Mesangial cell (primary cell): ENCODE measurements around the gene MBD3L3. TPM values are rescaled to one million over a fixed set of nuclear protein-coding genes. Genes with fewer than 3 reads are reported as not detected.

ENCODE experiments used
- total RNA-seq: library from RNA; depleted of rRNA; stranded (reverse); fragments of >200 nt; gene quantifications from 2 replicates; pipeline ENCODE4 v1.2.3, GENCODE V29; 2015

Gene MBD3L3
- total RNA-seq: not detected in 2 replicates

DNA sequence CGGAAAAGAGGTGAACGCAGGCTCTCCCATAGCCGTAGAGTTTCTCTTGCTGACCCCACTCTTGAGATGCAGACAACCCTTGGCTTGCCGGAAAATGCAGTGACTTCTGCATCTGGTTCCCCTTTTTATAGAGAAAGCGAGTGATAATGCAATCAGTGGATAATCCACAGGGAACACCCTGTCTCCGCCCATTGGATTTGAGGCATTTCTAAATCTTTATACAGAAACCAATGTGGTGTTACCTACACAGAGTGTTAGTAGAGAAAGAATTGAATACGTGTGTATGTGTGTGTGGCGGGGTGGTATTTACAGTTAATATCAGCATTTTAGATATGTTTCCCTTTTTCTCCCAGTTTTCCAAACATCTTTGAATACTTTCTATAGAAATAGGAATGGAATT, at the start of gene MBD3L3:
Gene MBD3L3 (minus strand): TSS at position 101 of the 400 bp plus-strand sequence. CDS start 71 bp downstream, at position 30.

DNA sequence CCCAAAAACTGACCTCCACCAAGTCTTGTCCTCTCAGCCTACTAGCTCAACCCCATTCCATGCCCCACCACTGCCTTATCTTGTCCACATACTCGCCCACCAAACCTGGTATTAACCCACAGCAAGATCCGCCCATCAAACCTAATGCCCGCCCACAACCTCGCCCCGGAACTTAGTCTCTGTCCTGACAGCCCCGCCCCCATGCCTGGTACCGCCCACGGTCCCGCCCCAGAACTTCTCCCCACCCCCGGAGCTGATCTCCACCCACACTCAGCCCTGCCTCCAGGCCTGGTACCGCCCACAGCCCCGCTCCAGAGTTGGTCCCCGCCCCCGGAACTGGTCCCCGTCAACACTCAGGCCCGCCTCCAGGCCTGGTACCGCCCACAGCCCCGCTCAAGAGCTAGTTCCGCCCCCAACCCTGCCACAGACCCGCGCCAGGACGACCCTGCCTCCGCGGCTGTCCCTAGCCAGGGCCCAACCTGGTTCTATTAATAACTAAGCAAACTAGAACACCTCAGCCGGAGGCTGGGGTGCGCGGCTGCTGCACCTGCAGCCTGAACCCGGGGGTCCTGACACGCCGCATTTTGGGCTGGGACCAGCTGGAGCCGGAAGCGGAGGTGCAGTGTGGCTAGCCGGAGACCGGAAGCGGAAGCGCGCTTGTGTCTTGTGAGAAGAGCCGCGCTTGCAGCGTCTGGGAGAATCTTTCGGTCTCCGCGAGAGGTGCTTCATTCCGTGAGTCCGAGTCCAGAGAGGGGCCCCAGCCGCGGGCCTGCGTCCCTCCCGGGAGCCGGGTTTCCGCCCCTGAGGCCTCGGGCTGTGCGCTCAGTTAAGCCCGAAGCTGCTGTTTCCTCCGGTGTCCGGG, 10.8 kb upstream of the MBD3L3 start, which contains the start of gene ZNF557:
Gene ZNF557 (plus strand): TSS at position 662 of the 862 bp plus-strand sequence. CDS start 5,372 bp downstream, outside the sequence.

DNA sequence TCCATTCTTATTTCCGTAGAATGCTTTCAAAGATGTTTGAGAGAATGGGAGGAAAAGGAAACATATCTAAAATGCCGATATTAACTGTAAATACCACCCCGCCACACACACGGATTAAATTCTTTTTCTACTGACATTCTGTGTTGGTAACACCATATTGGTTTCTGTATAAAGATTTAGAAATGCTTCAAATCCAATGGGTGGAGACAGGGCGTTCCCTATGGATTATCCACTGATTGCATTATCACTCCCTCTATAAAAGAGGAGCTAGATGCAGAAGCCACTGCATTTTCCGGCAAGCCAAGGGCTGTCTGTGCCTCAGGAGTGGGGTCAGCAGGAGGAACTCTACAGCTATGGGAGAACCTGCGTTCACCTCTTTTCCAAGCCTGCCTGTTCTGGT, 9.5 kb downstream of the MBD3L3 start, which contains the start of gene MBD3L2:
Gene MBD3L2 (plus strand): TSS at position 301 of the 400 bp plus-strand sequence. CDS start 53 bp downstream, at position 354.

DNA sequence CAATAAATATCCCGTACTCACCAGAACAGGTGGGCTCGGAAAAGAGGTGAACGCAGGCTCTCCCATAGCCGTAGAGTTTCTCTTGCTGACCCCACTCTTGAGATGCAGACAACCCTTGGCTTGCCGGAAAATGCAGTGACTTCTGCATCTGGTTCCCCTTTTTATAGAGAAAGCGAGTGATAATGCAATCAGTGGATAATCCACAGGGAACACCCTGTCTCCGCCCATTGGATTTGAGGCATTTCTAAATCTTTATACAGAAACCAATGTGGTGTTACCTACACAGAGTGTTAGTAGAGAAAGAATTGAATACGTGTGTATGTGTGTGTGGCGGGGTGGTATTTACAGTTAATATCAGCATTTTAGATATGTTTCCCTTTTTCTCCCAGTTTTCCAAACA, 18.4 kb downstream of the MBD3L3 start, which contains the start of gene MBD3L4:
Gene MBD3L4 (minus strand): TSS at position 101 of the 400 bp plus-strand sequence. CDS start 35 bp downstream, at position 66.

DNA sequence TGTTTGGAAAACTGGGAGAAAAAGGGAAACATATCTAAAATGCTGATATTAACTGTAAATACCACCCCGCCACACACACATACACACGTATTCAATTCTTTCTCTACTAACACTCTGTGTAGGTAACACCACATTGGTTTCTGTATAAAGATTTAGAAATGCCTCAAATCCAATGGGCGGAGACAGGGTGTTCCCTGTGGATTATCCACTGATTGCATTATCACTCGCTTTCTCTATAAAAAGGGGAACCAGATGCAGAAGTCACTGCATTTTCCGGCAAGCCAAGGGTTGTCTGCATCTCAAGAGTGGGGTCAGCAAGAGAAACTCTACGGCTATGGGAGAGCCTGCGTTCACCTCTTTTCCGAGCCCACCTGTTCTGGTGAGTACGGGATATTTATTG, 28.2 kb downstream of the MBD3L3 start, which contains the start of gene MBD3L5:
Gene MBD3L5 (plus strand): TSS at position 301 of the 400 bp plus-strand sequence. CDS start 34 bp downstream, at position 335.

DNA sequence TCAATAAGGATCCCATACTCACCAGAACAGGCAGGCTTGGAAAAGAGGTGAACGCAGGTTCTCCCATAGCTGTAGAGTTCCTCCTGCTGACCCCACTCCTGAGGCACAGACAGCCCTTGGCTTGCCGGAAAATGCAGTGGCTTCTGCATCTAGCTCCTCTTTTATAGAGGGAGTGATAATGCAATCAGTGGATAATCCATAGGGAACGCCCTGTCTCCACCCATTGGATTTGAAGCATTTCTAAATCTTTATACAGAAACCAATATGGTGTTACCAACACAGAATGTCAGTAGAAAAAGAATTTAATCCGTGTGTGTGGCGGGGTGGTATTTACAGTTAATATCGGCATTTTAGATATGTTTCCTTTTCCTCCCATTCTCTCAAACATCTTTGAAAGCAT, 37.1 kb downstream of the MBD3L3 start, which contains the start of gene MBD3L2B:
Gene MBD3L2B (minus strand): TSS at position 101 of the 400 bp plus-strand sequence. CDS start 34 bp downstream, at position 67.

Other genes starting within 250 kb of the MBD3L3 start
- gene ADGRE1, start 171.1 kb downstream of the MBD3L3 start, total RNA-seq: not detected in 2 replicates
- gene MBD3L2B, start 37.2 kb downstream of the MBD3L3 start, total RNA-seq: not detected in 2 replicates
- not detected in 2 replicates for gene MBD3L5, start 28.1 kb downstream of the MBD3L3 start, total RNA-seq
- not detected in 2 replicates for gene MBD3L4, start 18.5 kb downstream of the MBD3L3 start, total RNA-seq
- not detected in 2 replicates for gene MBD3L2, start 9.4 kb downstream of the MBD3L3 start, total RNA-seq
- 4.9 and 6.3 TPM in 2 replicates for gene ZNF557, start 11.0 kb upstream of the MBD3L3 start, total RNA-seq
- gene INSR, start 235.7 kb upstream of the MBD3L3 start, total RNA-seq: 3.3 and 10.6 TPM in 2 replicates